SK-N-SH (cell line): ENCODE results near the gene HSPA4.

Source experiments
- EP300 ChIP-seq, 2 experiments: IDR thresholded peaks; 2 replicates each; pipeline versions ENCODE4 v1.4.0 to v1.6.1; 2012; ENCODE audit warnings: borderline replicate concordance in 1 of 2, low read depth in 1 of 2, low read length in 1 of 2
- GABPA ChIP-seq: IDR thresholded peaks from 2 replicates; pipeline ENCODE4 v1.4.0; 2012; ENCODE audit warnings: low read depth, mild to moderate bottlenecking
- JUND ChIP-seq: IDR thresholded peaks from 2 replicates; pipeline ENCODE4 v1.4.0; 2012
- TEAD4 ChIP-seq: IDR thresholded peaks from 2 replicates; pipeline ENCODE4 v1.4.0; 2012; ENCODE audit warnings: mild to moderate bottlenecking, borderline replicate concordance; ENCODE audit not compliant: insufficient read depth
- YY1 ChIP-seq: IDR thresholded peaks from 2 replicates; pipeline ENCODE4 v1.4.0; 2012; ENCODE audit warnings: low read depth, mild to moderate bottlenecking
- TF ChIP-seq, protein P1 (sequence below): fragments of 200-600 bp; sonication (generic); IDR thresholded peaks from 2 replicates; pipeline ENCODE4 v1.6.1; 2017; ENCODE audit warnings: antibody characterized with exemption, mild to moderate bottlenecking, moderate library complexity
- TF ChIP-seq, protein P2 (sequence below): IDR thresholded peaks from 2 replicates; pipeline ENCODE4; 2012

DNA sequence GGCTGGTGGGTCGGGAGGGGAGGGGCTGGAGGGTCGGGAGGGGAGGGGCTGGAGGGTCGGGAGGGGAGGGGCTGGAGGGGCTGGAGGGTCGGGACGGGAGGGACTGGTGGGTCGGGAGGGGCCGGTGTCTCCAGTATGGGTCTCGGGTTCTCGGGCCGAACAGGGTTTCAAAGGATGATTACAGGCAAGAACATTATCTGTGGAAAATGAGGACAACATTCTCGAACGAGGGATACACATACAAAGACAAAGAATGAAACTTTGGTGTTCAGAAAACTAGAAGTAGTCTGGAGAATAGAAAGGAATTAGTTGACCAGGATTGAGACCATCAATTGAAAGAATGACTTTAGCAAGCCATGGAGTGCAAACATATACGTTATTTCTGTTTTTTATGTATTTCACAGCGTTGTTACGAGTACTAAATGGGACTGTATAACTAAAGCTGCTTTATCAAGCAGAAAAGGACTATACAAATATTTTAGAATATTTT is 25.1 kb upstream of the HSPA4 start:
- TF ChIP-seq, protein P1, sequence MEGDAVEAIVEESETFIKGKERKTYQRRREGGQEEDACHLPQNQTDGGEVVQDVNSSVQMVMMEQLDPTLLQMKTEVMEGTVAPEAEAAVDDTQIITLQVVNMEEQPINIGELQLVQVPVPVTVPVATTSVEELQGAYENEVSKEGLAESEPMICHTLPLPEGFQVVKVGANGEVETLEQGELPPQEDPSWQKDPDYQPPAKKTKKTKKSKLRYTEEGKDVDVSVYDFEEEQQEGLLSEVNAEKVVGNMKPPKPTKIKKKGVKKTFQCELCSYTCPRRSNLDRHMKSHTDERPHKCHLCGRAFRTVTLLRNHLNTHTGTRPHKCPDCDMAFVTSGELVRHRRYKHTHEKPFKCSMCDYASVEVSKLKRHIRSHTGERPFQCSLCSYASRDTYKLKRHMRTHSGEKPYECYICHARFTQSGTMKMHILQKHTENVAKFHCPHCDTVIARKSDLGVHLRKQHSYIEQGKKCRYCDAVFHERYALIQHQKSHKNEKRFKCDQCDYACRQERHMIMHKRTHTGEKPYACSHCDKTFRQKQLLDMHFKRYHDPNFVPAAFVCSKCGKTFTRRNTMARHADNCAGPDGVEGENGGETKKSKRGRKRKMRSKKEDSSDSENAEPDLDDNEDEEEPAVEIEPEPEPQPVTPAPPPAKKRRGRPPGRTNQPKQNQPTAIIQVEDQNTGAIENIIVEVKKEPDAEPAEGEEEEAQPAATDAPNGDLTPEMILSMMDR, result no peak
- no peak for TF ChIP-seq YY1
- TF ChIP-seq, protein P2, sequence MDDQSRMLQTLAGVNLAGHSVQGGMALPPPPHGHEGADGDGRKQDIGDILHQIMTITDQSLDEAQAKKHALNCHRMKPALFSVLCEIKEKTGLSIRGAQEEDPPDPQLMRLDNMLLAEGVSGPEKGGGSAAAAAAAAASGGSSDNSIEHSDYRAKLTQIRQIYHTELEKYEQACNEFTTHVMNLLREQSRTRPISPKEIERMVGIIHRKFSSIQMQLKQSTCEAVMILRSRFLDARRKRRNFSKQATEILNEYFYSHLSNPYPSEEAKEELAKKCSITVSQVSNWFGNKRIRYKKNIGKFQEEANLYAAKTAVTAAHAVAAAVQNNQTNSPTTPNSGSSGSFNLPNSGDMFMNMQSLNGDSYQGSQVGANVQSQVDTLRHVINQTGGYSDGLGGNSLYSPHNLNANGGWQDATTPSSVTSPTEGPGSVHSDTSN, result no peak
- no peak for TF ChIP-seq TEAD4
- TF ChIP-seq EP300 (IDR thresholded peaks at IDR 0.05; ENCODE audit: borderline replicate concordance in 1 of 2, low read depth in 1 of 2, low read length in 1 of 2), result no peak
- no peak for TF ChIP-seq JUND
- no peak for TF ChIP-seq GABPA
